ENCODE data around the gene SF1. TPM values are rescaled to one million over a fixed set of nuclear protein-coding genes. Genes with fewer than 3 reads are reported as not detected.

The SF1 gene
- total RNA-seq, 2 donors from 2014 or later: 331 to 399 TPM

GRCh38 chr11:64745521-64746328 lies 32.6 kb downstream of the SF1 start:
- Mint-ChIP-seq H3K4me1 (peaks cover 11% of the 10 kb centered on the region), H3K27me3 (ENCODE audit: insufficient read depth) (peaks cover 63% of the 10 kb centered on the region), H3K9me3 (no peaks in the 10 kb centered on the region), H3K36me3 (ENCODE audit: low read depth) (no peaks in the 10 kb centered on the region), H3K27ac (no peak overlapping the region), H3K4me3 (peak overlapping the region; percentile 55)
- WGBS, 2 experiments (ENCODE audit: insufficient coverage in 1 of 2, insufficient read length in 1 of 2): 5 to 6% methylated on average over 4 to 52 of the region's 52 CpGs
- no peaks in the 10 kb centered on the region for H3K36me3 ChIP-seq (ENCODE audit: control insufficient read depth, insufficient read depth, low read length)
- H3K9me3 ChIP-seq (ENCODE audit: control insufficient read depth, low read length): no peaks in the 10 kb centered on the region
- H3K4me1 ChIP-seq (ENCODE audit: control insufficient read depth, insufficient read depth, low read length): peaks cover 4% of the 10 kb centered on the region
- H3K9ac ChIP-seq (ENCODE audit: extremely low read depth, low read length, poor library complexity, severe bottlenecking): no peak overlapping the region
- DNase-seq: peak; percentile 89
- peaks cover 66% of the 10 kb centered on the region for H3K27me3 ChIP-seq (ENCODE audit: control insufficient read depth, insufficient read depth, low read length, poor library complexity, severe bottlenecking)
- no peak overlapping the region for H3K27ac ChIP-seq (ENCODE audit: low read depth, low read length)
- H3K4me3 ChIP-seq (ENCODE audit: low read length): peak overlapping the region; percentile 45
- no peak for TF ChIP-seq CTCF (conservative IDR thresholded peaks at IDR 0.05)

GRCh38 chr11:64745189-64745520 lies 33.2 kb downstream of the SF1 start:
- Mint-ChIP-seq H3K9me3 (no peaks in the 10 kb centered on the region), H3K4me1 (peaks cover 11% of the 10 kb centered on the region), H3K36me3 (ENCODE audit: low read depth) (no peaks in the 10 kb centered on the region), H3K27ac (no peak overlapping the region), H3K4me3 (peak overlapping the region; percentile 55), H3K27me3 (ENCODE audit: insufficient read depth) (peaks cover 69% of the 10 kb centered on the region)
- H3K9me3 ChIP-seq (ENCODE audit: control insufficient read depth, low read length): no peaks in the 10 kb centered on the region
- TF ChIP-seq CTCF (conservative IDR thresholded peaks at IDR 0.05): no peak
- WGBS, 2 experiments (ENCODE audit: insufficient coverage in 1 of 2, insufficient read length in 1 of 2): 1 to 2% methylated on average over 15 to 20 of the region's 20 CpGs
- H3K4me3 ChIP-seq (ENCODE audit: low read length): peak overlapping the region; percentile 45
- no peak overlapping the region for H3K27ac ChIP-seq (ENCODE audit: low read depth, low read length)
- no peaks in the 10 kb centered on the region for H3K36me3 ChIP-seq (ENCODE audit: control insufficient read depth, insufficient read depth, low read length)
- peak; percentile 76 for DNase-seq
- H3K4me1 ChIP-seq (ENCODE audit: control insufficient read depth, insufficient read depth, low read length): peaks cover 4% of the 10 kb centered on the region
- H3K9ac ChIP-seq (ENCODE audit: extremely low read depth, low read length, poor library complexity, severe bottlenecking): no peak overlapping the region
- peaks cover 72% of the 10 kb centered on the region for H3K27me3 ChIP-seq (ENCODE audit: control insufficient read depth, insufficient read depth, low read length, poor library complexity, severe bottlenecking)

- WGBS, 2 experiments (ENCODE audit: insufficient coverage in 1 of 2, insufficient read length in 1 of 2): 0 to 1% methylated on average over 16 to 71 of the region's 89 CpGs
- H3K4me1 ChIP-seq (ENCODE audit: control insufficient read depth, insufficient read depth, low read length): peaks cover 4% of the 10 kb centered on the region
- Mint-ChIP-seq H3K27ac (no peak overlapping the region), H3K36me3 (ENCODE audit: low read depth) (no peaks in the 10 kb centered on the region), H3K4me1 (peaks cover 11% of the 10 kb centered on the region), H3K4me3 (peak overlapping the region; percentile 55), H3K27me3 (ENCODE audit: insufficient read depth) (peaks cover 74% of the 10 kb centered on the region), H3K9me3 (no peaks in the 10 kb centered on the region)
- peak overlapping the region; percentile 45 for H3K4me3 ChIP-seq (ENCODE audit: low read length)
- no peak for DNase-seq
- TF ChIP-seq CTCF (conservative IDR thresholded peaks at IDR 0.05): no peak
- H3K27me3 ChIP-seq (ENCODE audit: control insufficient read depth, insufficient read depth, low read length, poor library complexity, severe bottlenecking): peaks cover 77% of the 10 kb centered on the region
- H3K9me3 ChIP-seq (ENCODE audit: control insufficient read depth, low read length): no peaks in the 10 kb centered on the region
- H3K27ac ChIP-seq (ENCODE audit: low read depth, low read length): no peak overlapping the region
- H3K36me3 ChIP-seq (ENCODE audit: control insufficient read depth, insufficient read depth, low read length): no peaks in the 10 kb centered on the region
- H3K9ac ChIP-seq (ENCODE audit: extremely low read depth, low read length, poor library complexity, severe bottlenecking): no peak overlapping the region
These were observed 33.7 kb downstream of the SF1 start for GRCh38 chr11:64744544-64745188.

Measured in endodermal cell (in vitro differentiated cells).